DND-41 (cell line): ENCODE measurements around the gene ADAM15.

Experiments
- ATAC-seq: fragments of 200-7000 bp; cut with Tn5 transposase; 3 replicates; pipeline ENCODE4 v1.9.1; 2021; ENCODE audit warnings: low read depth; ENCODE audit not compliant: insufficient read depth
- DNase-seq: peaks from one replicate; pipeline ENCODE4 v3.0.0-alpha.2; 2020
- H2AFZ ChIP-seq: 2 replicates; pipeline ENCODE4 v1.6.0; 2012; ENCODE audit warnings: low read depth, low read length
- H3K27ac ChIP-seq: 2 replicates; pipeline ENCODE4 v1.5.1; 2012; ENCODE audit warnings: low read length, inconsistent platforms
- H3K27me3 ChIP-seq: fragments of 200-600 bp; sonication (generic); 2 replicates; pipeline ENCODE4 v1.6.0; 2012; ENCODE audit warnings: low read length, mild to moderate bottlenecking, inconsistent platforms; ENCODE audit not compliant: insufficient read depth, poor library complexity
- H3K36me3 ChIP-seq: 2 replicates; pipeline ENCODE4 v1.5.1; 2012; ENCODE audit warnings: low read length, inconsistent platforms; ENCODE audit not compliant: insufficient read depth
- H3K4me1 ChIP-seq: 2 replicates; pipeline ENCODE4 v1.5.1; 2012; ENCODE audit warnings: mild to moderate bottlenecking, low read length; ENCODE audit not compliant: insufficient read depth
- H3K4me2 ChIP-seq: 2 replicates; pipeline ENCODE4 v1.6.0; 2012; ENCODE audit warnings: mild to moderate bottlenecking, moderate library complexity, low read length, inconsistent platforms; ENCODE audit not compliant: insufficient read depth
- H3K4me3 ChIP-seq, 2 experiments: fragments of 200-600 bp in 1 of 2; shearing (Covaris generic) in 1 of 2; 2 replicates each; pipeline ENCODE4 v1.5.1; 2012 to 2016; ENCODE audit warnings: inconsistent platforms in 2 of 2, low read length in 2 of 2, mild to moderate bottlenecking in 2 of 2, low read depth in 1 of 2, moderate library complexity in 1 of 2
- H3K79me2 ChIP-seq: 2 replicates; pipeline ENCODE4 v1.6.0; 2012; ENCODE audit warnings: low read length, inconsistent platforms; ENCODE audit not compliant: insufficient read depth
- H3K9ac ChIP-seq: 2 replicates; pipeline ENCODE4 v1.6.0; 2012; ENCODE audit warnings: low read depth, mild to moderate bottlenecking, inconsistent platforms, low read length, moderate library complexity
- H3K9me3 ChIP-seq: 2 replicates; pipeline ENCODE4 v1.5.1; 2012; ENCODE audit warnings: low read length, moderate library complexity, mild to moderate bottlenecking, inconsistent platforms; ENCODE audit not compliant: insufficient read depth, severe bottlenecking
- H4K20me1 ChIP-seq: 2 replicates; pipeline ENCODE4 v1.6.0; 2012; ENCODE audit warnings: low read length; ENCODE audit not compliant: insufficient read depth
- EZH2 ChIP-seq: IDR thresholded peaks from 3 replicates; pipeline ENCODE4 v1.6.1; 2012; ENCODE audit warnings: borderline replicate concordance, low read depth, mild to moderate bottlenecking, moderate library complexity, low read length, inconsistent platforms; ENCODE audit not compliant: severe bottlenecking
- TF ChIP-seq, protein P1 (sequence below): IDR thresholded peaks from 2 replicates; pipeline ENCODE4 v1.5.1; 2012; ENCODE audit warnings: borderline replicate concordance, low read length, moderate library complexity, mild to moderate bottlenecking; ENCODE audit not compliant: poor library complexity, severe bottlenecking; ENCODE audit errors: extremely low read depth

The ADAM15 gene

DNA sequence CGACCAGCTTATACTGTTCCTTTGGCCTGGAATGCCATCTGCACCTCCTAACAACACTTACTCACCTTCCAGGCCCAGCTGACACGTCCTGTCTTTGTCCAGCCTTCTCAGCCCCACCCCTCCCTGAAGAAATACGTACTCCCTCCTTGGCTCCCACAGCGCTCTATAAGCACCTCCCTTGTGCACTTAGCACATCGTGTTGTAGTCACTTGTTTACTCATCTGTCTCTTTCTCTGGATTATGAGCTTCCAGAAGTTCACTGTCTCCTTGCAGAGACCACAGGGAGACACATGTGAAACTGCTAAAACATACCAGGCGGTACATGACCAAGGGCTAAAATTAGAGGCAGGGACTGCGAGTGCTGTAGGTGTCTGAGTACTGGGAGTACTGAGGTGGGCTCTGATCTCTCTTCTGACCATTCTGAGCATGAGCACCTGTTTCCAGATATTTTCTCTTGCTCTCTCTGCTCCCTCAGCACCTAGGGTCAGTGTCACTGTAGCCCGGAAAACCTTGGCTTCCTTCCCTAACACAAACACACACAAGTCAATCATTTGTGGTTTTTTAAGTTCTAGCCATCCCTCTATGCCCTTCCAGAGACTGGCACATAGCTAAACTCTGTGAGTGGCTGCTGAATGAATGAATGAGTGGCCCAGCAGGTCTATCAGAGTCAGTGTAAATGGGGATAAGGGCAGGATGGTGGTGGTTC, 12.4 kb upstream of the ADAM15 start:
- Histone ChIP-seq H3K4me3 (no peak overlapping the region), H4K20me1 (peaks cover 7% of the 10 kb centered on the region; the same call in 1 of the 2 replicates), H3K9ac (no peak overlapping the region), H3K4me1 (no peaks in the 10 kb centered on the region), H3K36me3 (no peaks in the 10 kb centered on the region), H3K27me3 (peaks cover 37% of the 10 kb centered on the region), H3K79me2 (no peaks in the 10 kb centered on the region), H3K9me3 (no peaks in the 10 kb centered on the region), H3K27ac (no peak overlapping the region), H2AFZ (no peak overlapping the region), H3K4me2 (no peak overlapping the region)
- ATAC-seq (no peak), DNase-seq (no peak)
- no peak for TF ChIP-seq EZH2
- TF ChIP-seq, protein P1, sequence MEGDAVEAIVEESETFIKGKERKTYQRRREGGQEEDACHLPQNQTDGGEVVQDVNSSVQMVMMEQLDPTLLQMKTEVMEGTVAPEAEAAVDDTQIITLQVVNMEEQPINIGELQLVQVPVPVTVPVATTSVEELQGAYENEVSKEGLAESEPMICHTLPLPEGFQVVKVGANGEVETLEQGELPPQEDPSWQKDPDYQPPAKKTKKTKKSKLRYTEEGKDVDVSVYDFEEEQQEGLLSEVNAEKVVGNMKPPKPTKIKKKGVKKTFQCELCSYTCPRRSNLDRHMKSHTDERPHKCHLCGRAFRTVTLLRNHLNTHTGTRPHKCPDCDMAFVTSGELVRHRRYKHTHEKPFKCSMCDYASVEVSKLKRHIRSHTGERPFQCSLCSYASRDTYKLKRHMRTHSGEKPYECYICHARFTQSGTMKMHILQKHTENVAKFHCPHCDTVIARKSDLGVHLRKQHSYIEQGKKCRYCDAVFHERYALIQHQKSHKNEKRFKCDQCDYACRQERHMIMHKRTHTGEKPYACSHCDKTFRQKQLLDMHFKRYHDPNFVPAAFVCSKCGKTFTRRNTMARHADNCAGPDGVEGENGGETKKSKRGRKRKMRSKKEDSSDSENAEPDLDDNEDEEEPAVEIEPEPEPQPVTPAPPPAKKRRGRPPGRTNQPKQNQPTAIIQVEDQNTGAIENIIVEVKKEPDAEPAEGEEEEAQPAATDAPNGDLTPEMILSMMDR, result no peak

- H2AFZ ChIP-seq, result no peak overlapping the region
- H3K9ac ChIP-seq, result no peak overlapping the region
- no peaks in the 10 kb centered on the region for H3K4me1 ChIP-seq
- no peak overlapping the region for H3K4me3 ChIP-seq
- H3K36me3 ChIP-seq, result no peaks in the 10 kb centered on the region
- DNase-seq (no peak), ATAC-seq (no peak)
- H3K9me3 ChIP-seq, result no peaks in the 10 kb centered on the region
- H3K27me3 ChIP-seq, result peaks cover 33% of the 10 kb centered on the region
- peaks cover 11% of the 10 kb centered on the region; the same call in 1 of the 2 replicates for H4K20me1 ChIP-seq
- TF ChIP-seq, protein P1, result no peak
- no peak for TF ChIP-seq EZH2
- no peaks in the 10 kb centered on the region for H3K79me2 ChIP-seq
- no peak overlapping the region for H3K27ac ChIP-seq
- no peak overlapping the region for H3K4me2 ChIP-seq
Observed at GRCh38 chr1:155039308-155039669, 11.8 kb upstream of the ADAM15 start.

GRCh38 chr1:155040358-155041093, 10.6 kb upstream of the ADAM15 start:
- DNase-seq (no peak), ATAC-seq (no peak)
- H3K4me1 ChIP-seq, result no peaks in the 10 kb centered on the region
- H3K4me2 ChIP-seq, result no peak overlapping the region
- TF ChIP-seq EZH2, result no peak
- TF ChIP-seq, protein P1, result no peak
- no peaks in the 10 kb centered on the region for H3K36me3 ChIP-seq
- H3K27me3 ChIP-seq, result peaks cover 33% of the 10 kb centered on the region
- no peaks in the 10 kb centered on the region for H3K79me2 ChIP-seq
- H3K9me3 ChIP-seq, result no peaks in the 10 kb centered on the region
- H3K9ac ChIP-seq, result no peak overlapping the region
- H4K20me1 ChIP-seq, result peaks cover 11% of the 10 kb centered on the region; the same call in 1 of the 2 replicates
- H2AFZ ChIP-seq, result no peak overlapping the region
- H3K27ac ChIP-seq, result no peak overlapping the region
- H3K4me3 ChIP-seq, result no peak overlapping the region
